D721Med (cell line): ENCODE results near the gene ABCB11.
"Not testable (repeated sequence)": the region's sequence is repeated elsewhere in the genome, so short reads cannot be mapped to it uniquely, and the experiment has no call there.

ENCODE experiments used
- DNase-seq: peaks from one replicate; pipeline ENCODE4 v3.0.0; 2011; ENCODE audit warnings: low spot score; ENCODE audit not compliant: insufficient read length
- FAIRE-seq: peaks from 2 replicates; lab custom pipeline; 2011; peaks lifted over from hg19 to GRCh38; lab: Jason Lieb, UNC
- TF ChIP-seq, protein P1 (sequence below): IDR thresholded peaks from 2 replicates; pipeline ENCODE4 v1.5.1; 2012; ENCODE audit warnings: mild to moderate bottlenecking, control low read depth; ENCODE audit not compliant: insufficient read depth; ENCODE audit errors: missing control alignments

ABCB11 gene

DNA sequence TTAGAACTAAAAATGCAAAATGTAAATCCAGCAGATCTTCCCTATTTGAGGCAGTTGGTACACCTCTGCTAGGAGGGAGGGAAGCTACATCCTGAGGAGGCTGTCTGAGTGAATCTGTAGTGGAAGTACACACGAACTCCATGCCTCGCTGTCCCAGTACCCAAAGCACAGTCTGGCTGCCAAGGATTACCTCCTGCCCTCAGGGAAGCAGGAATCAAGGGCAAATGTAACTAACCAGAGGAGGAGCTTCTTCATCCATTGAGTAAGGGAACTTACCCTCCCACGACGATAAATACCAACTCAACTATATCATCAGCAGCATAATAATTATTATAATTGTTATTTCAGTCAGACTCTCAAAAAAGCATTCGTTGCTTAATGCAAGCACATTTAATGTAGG is 40.3 kb upstream of the ABCB11 start:
- DNase-seq (no peak), FAIRE-seq (no peak)
- TF ChIP-seq, protein P1, sequence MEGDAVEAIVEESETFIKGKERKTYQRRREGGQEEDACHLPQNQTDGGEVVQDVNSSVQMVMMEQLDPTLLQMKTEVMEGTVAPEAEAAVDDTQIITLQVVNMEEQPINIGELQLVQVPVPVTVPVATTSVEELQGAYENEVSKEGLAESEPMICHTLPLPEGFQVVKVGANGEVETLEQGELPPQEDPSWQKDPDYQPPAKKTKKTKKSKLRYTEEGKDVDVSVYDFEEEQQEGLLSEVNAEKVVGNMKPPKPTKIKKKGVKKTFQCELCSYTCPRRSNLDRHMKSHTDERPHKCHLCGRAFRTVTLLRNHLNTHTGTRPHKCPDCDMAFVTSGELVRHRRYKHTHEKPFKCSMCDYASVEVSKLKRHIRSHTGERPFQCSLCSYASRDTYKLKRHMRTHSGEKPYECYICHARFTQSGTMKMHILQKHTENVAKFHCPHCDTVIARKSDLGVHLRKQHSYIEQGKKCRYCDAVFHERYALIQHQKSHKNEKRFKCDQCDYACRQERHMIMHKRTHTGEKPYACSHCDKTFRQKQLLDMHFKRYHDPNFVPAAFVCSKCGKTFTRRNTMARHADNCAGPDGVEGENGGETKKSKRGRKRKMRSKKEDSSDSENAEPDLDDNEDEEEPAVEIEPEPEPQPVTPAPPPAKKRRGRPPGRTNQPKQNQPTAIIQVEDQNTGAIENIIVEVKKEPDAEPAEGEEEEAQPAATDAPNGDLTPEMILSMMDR: no peak

DNA sequence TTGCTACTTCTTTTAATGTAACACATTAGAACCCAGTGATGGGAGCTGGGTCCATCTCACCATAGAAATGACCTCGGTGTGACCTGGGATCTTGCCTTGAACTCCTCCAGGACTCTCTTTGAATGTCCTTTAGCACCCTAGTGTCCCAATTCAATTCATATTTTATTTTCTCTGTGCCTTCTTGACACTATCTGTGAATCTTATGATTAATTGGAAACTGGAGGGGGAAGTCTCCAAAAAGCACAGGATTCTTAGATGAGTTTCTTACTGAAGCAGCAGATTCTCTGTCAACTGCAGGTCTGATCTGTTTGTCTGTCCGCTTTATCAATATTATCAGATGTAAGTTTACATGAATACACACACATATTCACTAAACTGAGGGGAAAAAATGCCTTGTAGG is 38.7 kb upstream of the ABCB11 start:
- TF ChIP-seq, protein P1: no peak
- DNase-seq (no peak), FAIRE-seq (no peak)

DNA sequence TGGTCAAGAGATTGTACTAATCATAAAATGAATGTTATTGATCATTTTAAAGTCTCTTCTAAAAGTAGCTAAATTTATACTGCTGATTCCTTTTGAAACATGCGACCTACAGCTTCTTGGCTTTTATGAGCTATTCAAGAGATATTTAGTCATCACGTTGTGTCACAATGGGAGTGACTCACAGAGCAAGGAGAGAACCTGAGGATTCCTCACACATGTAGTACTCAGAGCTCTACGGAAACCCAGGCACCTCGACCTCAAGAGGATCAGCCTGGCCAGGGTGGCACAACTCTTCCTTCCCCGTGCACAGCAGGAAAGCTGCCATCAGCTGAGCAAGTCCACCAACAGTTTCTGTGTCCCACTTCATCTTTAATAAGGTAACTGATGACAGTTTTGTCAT is 38.2 kb upstream of the ABCB11 start, which contains the start of gene DHRS9:
DHRS9 (plus strand) TSS at position 223 of the 400 bp plus-strand sequence. CDS start 12,019 bp downstream, outside the sequence.
- FAIRE-seq: no peak
- TF ChIP-seq, protein P1: no peak
- DNase-seq: no peak

DNA sequence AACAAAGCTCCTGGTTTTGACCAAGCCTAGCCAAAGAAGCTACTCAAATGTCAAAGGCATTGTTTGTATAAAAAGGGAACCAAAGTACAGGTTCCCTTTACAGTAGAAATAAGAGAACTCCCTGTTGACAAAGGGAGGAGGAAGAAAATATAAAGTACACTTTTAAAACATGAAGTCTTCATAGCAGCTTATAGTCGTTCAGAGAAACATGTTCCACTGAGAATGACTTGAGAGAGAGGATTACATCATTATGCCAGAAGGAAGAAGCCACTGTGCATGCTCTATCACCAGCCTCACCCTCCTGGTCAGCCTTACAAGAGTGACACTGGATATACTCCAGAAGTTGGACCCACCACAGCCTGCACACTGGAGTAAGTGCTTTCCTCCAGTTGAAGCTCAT is 35.8 kb upstream of the ABCB11 start:
- TF ChIP-seq, protein P1: no peak
- DNase-seq (no peak), FAIRE-seq (no peak)

DNA sequence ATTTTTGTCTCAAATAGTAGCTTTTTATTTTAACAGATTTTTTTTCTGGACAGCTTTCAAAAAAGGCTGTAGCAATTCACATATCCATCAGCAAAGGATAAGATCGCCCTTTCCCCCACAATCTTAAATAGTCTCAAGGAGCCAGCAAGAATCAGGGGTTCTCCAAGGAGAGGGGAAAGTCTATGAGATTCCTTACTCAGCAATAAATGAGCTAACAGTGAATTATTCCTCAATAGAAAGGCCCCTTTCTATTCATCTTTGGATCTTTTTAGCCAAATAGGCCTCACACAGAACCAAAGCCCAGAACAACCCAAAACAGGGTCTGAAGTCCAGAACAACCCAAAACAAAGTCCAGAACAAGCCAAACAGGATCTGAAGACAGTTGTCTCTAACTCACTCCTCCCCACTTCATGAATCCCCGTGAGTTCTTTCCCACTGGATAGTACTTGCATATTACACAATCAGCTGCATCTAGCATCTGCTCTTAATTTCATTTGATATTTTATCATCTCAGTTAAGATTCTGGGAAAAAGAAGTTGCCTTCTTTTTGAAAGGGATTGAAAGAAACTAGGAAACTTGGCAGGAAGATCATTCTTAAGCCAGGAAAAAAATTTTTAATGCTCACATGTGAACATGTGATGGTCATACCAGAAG is 34.9 kb upstream of the ABCB11 start:
- FAIRE-seq (no peak), DNase-seq (no peak)
- TF ChIP-seq, protein P1: no peak

DNA sequence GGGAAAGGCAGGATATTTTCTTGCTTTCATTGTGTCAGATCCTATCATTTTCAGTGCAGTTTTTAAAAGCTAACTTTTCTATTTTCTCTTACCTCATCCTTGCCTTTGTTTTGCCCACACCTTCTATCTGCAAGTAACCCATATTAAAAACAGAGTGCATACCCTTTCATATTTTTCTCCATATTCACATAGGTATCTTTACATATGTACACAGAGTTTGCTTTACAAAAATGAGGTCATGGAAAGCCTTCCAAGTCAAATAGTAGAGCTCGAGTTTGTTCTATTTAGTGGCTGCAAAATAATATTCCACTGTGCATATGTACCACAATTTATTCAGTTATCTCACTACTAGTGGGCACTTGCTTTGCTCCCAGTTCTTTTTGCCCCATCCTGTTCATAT is 34.3 kb upstream of the ABCB11 start:
- DNase-seq (no peak), FAIRE-seq (no peak)
- TF ChIP-seq, protein P1: no peak

DNA sequence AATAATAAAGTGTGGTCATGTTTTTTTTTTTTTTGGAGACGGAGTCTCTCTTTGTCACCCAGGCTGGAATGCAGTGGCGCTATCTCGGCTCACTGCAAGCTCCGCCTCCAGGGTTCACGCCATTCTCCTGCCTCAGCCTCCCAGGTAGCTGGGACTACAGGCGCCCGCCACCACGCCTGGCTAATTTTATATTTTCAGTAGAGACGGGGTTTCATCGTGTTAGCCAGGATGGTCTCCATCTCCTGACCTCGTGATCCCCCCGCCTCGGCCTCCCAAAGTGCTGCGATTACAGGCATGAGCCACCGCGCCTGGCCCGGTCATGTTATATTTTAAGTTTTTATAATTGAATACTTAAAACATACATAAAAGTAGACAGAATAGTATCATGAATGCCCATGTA is 33.1 kb upstream of the ABCB11 start:
- not testable (repeated sequence) for FAIRE-seq, DNase-seq

DNA sequence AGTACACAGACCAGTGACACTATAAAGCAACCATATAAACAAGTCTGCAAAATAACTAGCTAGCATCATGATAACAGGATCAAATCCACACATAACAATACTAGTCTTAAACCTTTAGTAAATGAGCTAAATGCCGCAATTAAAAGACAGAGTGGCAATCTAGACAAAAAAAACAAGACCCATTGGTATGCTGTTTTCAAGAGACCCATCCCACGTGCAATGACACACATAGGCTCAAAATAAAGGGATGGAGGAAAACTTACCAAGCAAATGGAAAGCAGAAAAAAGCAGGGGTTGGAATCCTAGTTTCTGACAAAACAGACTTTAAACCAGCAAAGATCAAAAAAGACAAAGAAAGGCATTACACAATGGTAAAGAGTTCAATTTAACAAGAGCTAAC is 23.5 kb upstream of the ABCB11 start:
- not testable (repeated sequence) for DNase-seq, FAIRE-seq
